Measurements from ENCODE around the gene HNRNPK. TPM values are rescaled to one million over a fixed set of nuclear protein-coding genes. Genes with fewer than 3 reads are reported as not detected.
A peak's percentile ranks its signal among the peaks of the same experiment; 100 is the strongest.

HNRNPK gene
- total and polyA plus RNA-seq, 7 experiments from 2014 or later, result 537 to 958 (median 625) TPM

- DNase-seq (no peak), ATAC-seq (no peak)
- intact Hi-C loops (cut with micrococcal nuclease), result loop anchor here in 1 of 2 donors (1.0 to 10.0 kb wide), 2 partner anchors 22 to 173 kb away; no protein-coding TSS in a partner anchor
- Mint-ChIP-seq H3K4me3 (peak overlapping the region in 1 of 10 donors; percentile 26), H3K9me3 (no peaks in the 10 kb centered on the region), H3K27ac (peak overlapping the region in 4 of 9 donors; percentile 3 to 64 (median 33)), H3K27me3 (no peaks in the 10 kb centered on the region), H3K4me1 (peaks cover 9 to 29% (median 13%) of the 10 kb centered on the region in 7 donors), H3K36me3 (peaks cover 14 to 33% (median 18%) of the 10 kb centered on the region in 5 donors)
- CTCF ChIA-PET, result no interaction called here
- no peaks in the 10 kb centered on the region for H3K36me3 ChIP-seq (ENCODE audit: control insufficient read depth in 2 of 3, insufficient read depth in 3 of 3, low read length in 3 of 3)
- no peaks in the 10 kb centered on the region for H3K27me3 ChIP-seq (ENCODE audit: control insufficient read depth in 2 of 2, insufficient read depth in 2 of 2, low read length in 2 of 2)
- H3K4me1 ChIP-seq (ENCODE audit: control insufficient read depth in 2 of 2, insufficient read depth in 2 of 2, low read length in 2 of 2), result no peaks in the 10 kb centered on the region
- no peak overlapping the region for H3K27ac ChIP-seq (ENCODE audit: low read depth, low read length)
- no peak overlapping the region for H3K4me3 ChIP-seq (ENCODE audit: low read length)
- POLR2A ChIA-PET, result no interaction called here
- H3K9me3 ChIP-seq (ENCODE audit: control insufficient read depth in 2 of 3, low read length in 3 of 3), result no peaks in the 10 kb centered on the region
Observed at GRCh38 chr9:84001621-84002020, 21.6 kb upstream of the HNRNPK start.

- H3K27ac Mint-ChIP-seq, result no peak overlapping the region
- peaks cover 11 to 40% (median 13%) of the 10 kb centered on the region in 7 donors for H3K4me1 Mint-ChIP-seq
- H3K9me3 Mint-ChIP-seq, result no peaks in the 10 kb centered on the region
- H3K4me1 ChIP-seq (ENCODE audit: control insufficient read depth in 2 of 2, insufficient read depth in 2 of 2, low read length in 2 of 2), result no peaks in the 10 kb centered on the region
- POLR2A ChIA-PET, result interaction anchor here (1.2 kb wide), 1 partner anchor 20 kb away, joined by 3 read pairs; the partner anchor contains the start of genes HNRNPK and RMI1
- peaks cover 14 to 28% (median 27%) of the 10 kb centered on the region in 5 donors for H3K36me3 Mint-ChIP-seq
- H3K36me3 ChIP-seq (ENCODE audit: control insufficient read depth in 2 of 3, insufficient read depth in 3 of 3, low read length in 3 of 3), result no peaks in the 10 kb centered on the region
- H3K9me3 ChIP-seq (ENCODE audit: control insufficient read depth in 2 of 3, low read length in 3 of 3), result no peaks in the 10 kb centered on the region
- no peak overlapping the region for H3K4me3 Mint-ChIP-seq
- no peak for DNase-seq
- H3K27ac ChIP-seq (ENCODE audit: low read depth, low read length), result no peak overlapping the region
- intact Hi-C loops (cut with micrococcal nuclease), result loop anchor here in 1 of 2 donors (10.0 kb wide), 1 partner anchor 175 kb away; no protein-coding TSS in a partner anchor
- H3K27me3 Mint-ChIP-seq, result no peaks in the 10 kb centered on the region
- ATAC-seq, result no peak
- H3K4me3 ChIP-seq (ENCODE audit: low read length), result no peak overlapping the region
- no peaks in the 10 kb centered on the region for H3K27me3 ChIP-seq (ENCODE audit: control insufficient read depth in 2 of 2, insufficient read depth in 2 of 2, low read length in 2 of 2)
- CTCF ChIA-PET, result no interaction called here
Observed at GRCh38 chr9:84000186-84000585, 20.2 kb upstream of the HNRNPK start.

- ATAC-seq, result no peak
- Histone ChIP-seq H3K27ac (ENCODE audit: low read depth, low read length) (no peak overlapping the region), H3K27me3 (ENCODE audit: control insufficient read depth in 2 of 2, insufficient read depth in 2 of 2, low read length in 2 of 2) (no peaks in the 10 kb centered on the region), H3K9me3 (ENCODE audit: control insufficient read depth in 2 of 3, low read length in 3 of 3) (no peaks in the 10 kb centered on the region), H3K4me3 (ENCODE audit: low read length) (no peak overlapping the region), H3K36me3 (ENCODE audit: control insufficient read depth in 2 of 3, insufficient read depth in 3 of 3, low read length in 3 of 3) (no peaks in the 10 kb centered on the region), H3K4me1 (ENCODE audit: control insufficient read depth in 2 of 2, insufficient read depth in 2 of 2, low read length in 2 of 2) (no peaks in the 10 kb centered on the region)
- no peak for DNase-seq
- POLR2A ChIA-PET, result no interaction called here
- Mint-ChIP-seq H3K27me3 (no peaks in the 10 kb centered on the region), H3K36me3 (peaks cover 8 to 24% (median 19%) of the 10 kb centered on the region in 5 donors), H3K4me1 (peaks cover 11 to 38% (median 13%) of the 10 kb centered on the region in 7 donors), H3K9me3 (no peaks in the 10 kb centered on the region), H3K27ac (peak overlapping the region in 2 of 9 donors; percentile 32 to 43), H3K4me3 (no peak overlapping the region)
- intact Hi-C loops (cut with micrococcal nuclease), result no loop called here
- CTCF ChIA-PET, result interaction anchor here (0.6 kb wide), 1 partner anchor 19 kb away, joined by 3 read pairs; the partner anchor contains the start of gene HNRNPK
Observed at GRCh38 chr9:83999141-83999918, 19.3 kb upstream of the HNRNPK start.

- ATAC-seq (no peak), DNase-seq (no peak)
- Histone ChIP-seq H3K4me3 (ENCODE audit: low read length) (no peak overlapping the region), H3K4me1 (ENCODE audit: control insufficient read depth in 2 of 2, insufficient read depth in 2 of 2, low read length in 2 of 2) (no peaks in the 10 kb centered on the region), H3K27me3 (ENCODE audit: control insufficient read depth in 2 of 2, insufficient read depth in 2 of 2, low read length in 2 of 2) (no peaks in the 10 kb centered on the region), H3K9me3 (ENCODE audit: control insufficient read depth in 2 of 3, low read length in 3 of 3) (no peaks in the 10 kb centered on the region), H3K36me3 (ENCODE audit: control insufficient read depth in 2 of 3, insufficient read depth in 3 of 3, low read length in 3 of 3) (no peaks in the 10 kb centered on the region), H3K27ac (ENCODE audit: low read depth, low read length) (no peak overlapping the region)
- CTCF ChIA-PET, result no interaction called here
- H3K36me3 Mint-ChIP-seq, result peaks cover 0 to 18% (median 9%) of the 10 kb centered on the region in 5 donors
- H3K9me3 Mint-ChIP-seq, result no peaks in the 10 kb centered on the region
- no peak overlapping the region for H3K4me3 Mint-ChIP-seq
- no peak overlapping the region for H3K27ac Mint-ChIP-seq
- no peaks in the 10 kb centered on the region for H3K27me3 Mint-ChIP-seq
- H3K4me1 Mint-ChIP-seq, result peaks cover 0 to 37% (median 0%) of the 10 kb centered on the region in 7 donors
- POLR2A ChIA-PET, result interaction anchor here (0.6 to 1.3 kb wide), 2 partner anchors 16 to 17 kb away, joined by 3 to 5 read pairs; partner anchors contain the start of genes HNRNPK and RMI1
- intact Hi-C loops (cut with micrococcal nuclease), result no loop called here
Observed at GRCh38 chr9:83996126-83996525, 16.1 kb upstream of the HNRNPK start.

GRCh38 chr9:83992901-83993300, 12.9 kb upstream of the HNRNPK start:
- Mint-ChIP-seq H3K36me3 (peaks cover 4 to 34% (median 23%) of the 10 kb centered on the region in 5 donors), H3K27ac (no peak overlapping the region), H3K9me3 (no peaks in the 10 kb centered on the region), H3K27me3 (no peaks in the 10 kb centered on the region), H3K4me1 (peaks cover 0 to 37% (median 0%) of the 10 kb centered on the region in 7 donors), H3K4me3 (no peak overlapping the region)
- ChIA-PET CTCF (no interaction called here), POLR2A (no interaction called here)
- no peak overlapping the region for H3K27ac ChIP-seq (ENCODE audit: low read depth, low read length)
- H3K4me3 ChIP-seq (ENCODE audit: low read length), result no peak overlapping the region
- intact Hi-C loops (cut with micrococcal nuclease), result no loop called here
- H3K27me3 ChIP-seq (ENCODE audit: control insufficient read depth in 2 of 2, insufficient read depth in 2 of 2, low read length in 2 of 2), result no peaks in the 10 kb centered on the region
- no peaks in the 10 kb centered on the region for H3K36me3 ChIP-seq (ENCODE audit: control insufficient read depth in 2 of 3, insufficient read depth in 3 of 3, low read length in 3 of 3)
- DNase-seq (no peak), ATAC-seq (no peak)
- no peaks in the 10 kb centered on the region for H3K4me1 ChIP-seq (ENCODE audit: control insufficient read depth in 2 of 2, insufficient read depth in 2 of 2, low read length in 2 of 2)
- H3K9me3 ChIP-seq (ENCODE audit: control insufficient read depth in 2 of 3, low read length in 3 of 3), result no peaks in the 10 kb centered on the region

- H3K27me3 Mint-ChIP-seq, result no peaks in the 10 kb centered on the region
- Histone ChIP-seq H3K27ac (ENCODE audit: low read depth, low read length) (no peak overlapping the region), H3K9me3 (ENCODE audit: control insufficient read depth in 2 of 3, low read length in 3 of 3) (no peaks in the 10 kb centered on the region), H3K36me3 (ENCODE audit: control insufficient read depth in 2 of 3, insufficient read depth in 3 of 3, low read length in 3 of 3) (no peaks in the 10 kb centered on the region), H3K4me3 (ENCODE audit: low read length) (no peak overlapping the region), H3K27me3 (ENCODE audit: control insufficient read depth in 2 of 2, insufficient read depth in 2 of 2, low read length in 2 of 2) (no peaks in the 10 kb centered on the region), H3K4me1 (ENCODE audit: control insufficient read depth in 2 of 2, insufficient read depth in 2 of 2, low read length in 2 of 2) (no peaks in the 10 kb centered on the region)
- ChIA-PET CTCF (no interaction called here), POLR2A (no interaction called here)
- no peaks in the 10 kb centered on the region for H3K9me3 Mint-ChIP-seq
- DNase-seq, result no peak
- peaks cover 0 to 37% (median 3%) of the 10 kb centered on the region in 7 donors for H3K4me1 Mint-ChIP-seq
- no peak for ATAC-seq
- no peak overlapping the region for H3K27ac Mint-ChIP-seq
- peaks cover 4 to 34% (median 24%) of the 10 kb centered on the region in 5 donors for H3K36me3 Mint-ChIP-seq
- intact Hi-C loops (cut with micrococcal nuclease), result no loop called here
- no peak overlapping the region for H3K4me3 Mint-ChIP-seq
Observed at GRCh38 chr9:83992407-83992806, 12.4 kb upstream of the HNRNPK start.
